ENCODE results near the gene MYO3B.
A peak's percentile ranks its signal among the peaks of the same experiment; 100 is the strongest.

MYO3B gene

GRCh38 chr2:170310876-170311502, 133.0 kb downstream of the MYO3B start:
- no peak for DNase-seq

GRCh38 chr2:170313347-170313991, 135.5 kb downstream of the MYO3B start:
- no peak for DNase-seq

- DNase-seq = no peak
Measured at GRCh38 chr2:170313992-170314348, 136.0 kb downstream of the MYO3B start.

GRCh38 chr2:170314744-170315447, 136.9 kb downstream of the MYO3B start:
- DNase-seq = no peak

GRCh38 chr2:170320948-170321347, 143.0 kb downstream of the MYO3B start:
- no peak for DNase-seq

GRCh38 chr2:170321526-170321925, 143.6 kb downstream of the MYO3B start:
- no peak for DNase-seq

GRCh38 chr2:170322140-170322766, 144.3 kb downstream of the MYO3B start:
- DNase-seq = no peak

GRCh38 chr2:170323743-170324142, 145.8 kb downstream of the MYO3B start:
- no peak for DNase-seq

GRCh38 chr2:170324640-170325046, 146.7 kb downstream of the MYO3B start:
- peak; percentile 7 for DNase-seq

GRCh38 chr2:170330881-170331280, 152.9 kb downstream of the MYO3B start:
- no peak for DNase-seq

- no peak for DNase-seq
Measured at GRCh38 chr2:170332676-170333402, 154.9 kb downstream of the MYO3B start.

- no peak for DNase-seq
Measured at GRCh38 chr2:170335351-170335750, 157.4 kb downstream of the MYO3B start.

- no peak for DNase-seq
Measured at GRCh38 chr2:170336408-170336807, 158.5 kb downstream of the MYO3B start.

GRCh38 chr2:170336916-170337315, 159.0 kb downstream of the MYO3B start:
- DNase-seq = no peak

GRCh38 chr2:170339322-170339721, 161.4 kb downstream of the MYO3B start:
- DNase-seq = no peak

- DNase-seq = no peak
Measured at GRCh38 chr2:170339750-170340692, 162.1 kb downstream of the MYO3B start.

GRCh38 chr2:170340693-170341068, 162.7 kb downstream of the MYO3B start:
- no peak for DNase-seq

- DNase-seq = no peak
Measured at GRCh38 chr2:170341684-170342623, 164.0 kb downstream of the MYO3B start.

GRCh38 chr2:170344663-170345346, 166.9 kb downstream of the MYO3B start:
- no peak for DNase-seq

GRCh38 chr2:170345607-170346006, 167.7 kb downstream of the MYO3B start:
- no peak for DNase-seq
